GM19324 (cell line): ENCODE results near the gene POLR2I.

Experiments
- ATAC-seq: cut with Tn5 transposase; IDR thresholded peaks from one replicate; pipeline ENCODE4 v1.9.1; 2021; ENCODE audit warnings: mild to moderate bottlenecking, moderate library complexity; ENCODE audit not compliant: unreplicated experiment, low FRiP score

The POLR2I gene

DNA sequence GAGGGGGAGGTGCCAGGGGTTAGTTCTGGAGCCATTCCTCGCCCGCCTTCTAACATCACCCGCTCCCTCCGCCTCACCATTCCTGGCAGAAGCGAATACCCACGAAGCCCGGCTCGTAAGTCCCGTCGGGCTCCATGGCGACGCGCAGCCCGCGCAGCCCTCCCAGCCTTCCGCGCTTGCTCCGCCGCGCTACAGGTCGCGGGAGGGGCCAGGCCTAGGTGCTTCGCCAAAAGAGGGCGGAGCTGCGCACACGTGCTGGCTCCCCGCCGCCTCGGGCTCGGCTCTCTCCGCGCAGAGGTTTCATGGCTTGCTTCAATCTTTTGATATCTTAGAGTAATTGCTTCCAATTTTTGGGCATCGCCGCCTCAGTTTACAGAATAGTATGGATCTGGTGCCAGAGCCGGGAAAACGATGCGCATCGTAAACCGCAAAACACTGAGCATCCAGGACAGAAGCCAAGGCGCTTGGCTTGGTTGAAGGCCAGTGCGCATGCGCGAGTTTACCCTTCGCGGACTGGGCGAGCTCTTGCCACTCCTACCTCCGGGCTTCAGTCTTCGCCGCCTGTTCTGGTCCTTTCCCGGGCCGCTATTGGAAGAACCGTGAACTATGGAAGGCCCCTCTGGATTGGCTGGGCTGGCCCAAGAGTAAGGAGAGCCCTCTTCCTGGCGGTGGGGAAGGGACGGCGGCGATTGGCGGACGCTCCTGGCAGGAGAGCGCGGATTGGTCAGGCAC lies at the start of gene POLR2I:
Gene POLR2I, minus strand, starts transcription at position 155 of the 732 bp plus-strand sequence. Its CDS starts 19 bp downstream, at position 136.
- ATAC-seq = peak; percentile 90

DNA sequence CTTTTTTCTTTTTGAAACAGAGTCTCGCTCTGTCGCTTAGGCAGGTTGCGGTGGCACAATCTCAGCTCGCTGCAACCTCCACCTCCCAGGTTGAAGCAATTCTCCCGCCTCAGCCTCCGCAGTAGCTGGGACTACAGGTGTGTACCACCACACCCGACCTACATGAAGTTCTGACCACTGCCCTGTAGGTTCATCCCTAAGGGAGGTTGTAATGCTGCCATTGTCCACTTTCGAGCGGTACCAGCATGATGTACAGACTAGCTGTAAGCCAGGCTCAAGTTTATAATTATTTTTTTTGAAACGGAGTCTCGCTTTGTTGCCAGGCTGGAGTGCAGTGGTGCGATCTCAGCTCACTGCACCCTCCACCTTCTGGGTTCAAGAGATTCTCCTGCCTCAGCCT lies 49.1 kb upstream of the POLR2I start:
- ATAC-seq = no peak

DNA sequence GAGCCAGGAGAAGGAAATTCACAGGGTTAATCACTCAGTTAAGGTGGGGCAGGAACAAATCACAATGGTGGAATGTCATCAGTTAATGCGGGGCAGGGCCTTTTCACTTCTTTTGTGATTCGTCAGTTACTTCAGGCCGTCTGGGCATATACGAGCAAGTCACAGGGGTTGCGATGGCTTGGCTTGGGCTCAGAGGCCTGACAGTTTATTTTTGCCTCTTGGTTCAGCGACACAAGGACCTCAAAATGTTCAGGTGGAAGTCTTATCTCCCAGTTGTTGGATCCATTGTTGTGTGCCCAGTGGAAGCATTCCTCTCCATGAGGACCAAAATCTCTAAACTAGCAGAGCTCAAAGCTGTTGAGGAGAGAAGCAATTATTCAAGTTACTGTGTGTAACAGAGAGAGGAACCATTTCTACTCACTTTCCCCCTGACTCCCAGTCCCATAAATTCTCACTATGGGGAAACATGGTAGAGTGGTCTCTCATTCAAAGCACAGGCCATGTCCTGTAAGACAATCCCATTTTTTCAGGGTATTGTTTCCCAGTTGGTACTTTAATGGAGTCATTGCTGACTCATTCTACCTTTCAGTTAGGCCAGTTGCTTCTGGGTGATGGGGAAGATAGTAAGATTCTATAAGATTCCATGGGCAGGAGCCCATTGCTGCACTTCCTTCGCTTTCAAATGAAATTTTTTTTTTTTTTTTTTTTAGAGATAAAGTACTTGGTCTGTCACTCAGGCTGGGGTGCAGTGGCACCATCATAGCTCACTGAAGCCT lies 46.3 kb upstream of the POLR2I start:
- no peak for ATAC-seq

DNA sequence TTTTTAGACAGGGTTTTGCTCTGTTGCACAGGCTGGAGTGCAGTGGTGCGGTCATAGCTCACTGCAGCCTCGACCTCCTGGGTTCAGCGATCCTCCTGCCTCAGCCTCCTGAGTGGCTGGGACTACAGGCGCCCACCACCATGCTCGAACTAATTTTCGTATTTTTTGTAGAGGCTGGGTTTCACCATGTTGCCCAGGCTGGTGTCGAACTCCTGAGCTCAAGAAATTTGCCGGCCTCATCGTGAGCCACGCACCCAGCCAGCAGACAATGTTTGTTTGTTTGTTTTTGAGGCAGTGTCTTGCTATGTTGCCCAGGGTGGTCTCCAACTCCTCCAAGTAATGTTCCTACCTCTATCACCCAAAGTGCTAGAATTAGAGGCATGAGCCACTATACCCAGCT lies 38.5 kb upstream of the POLR2I start:
- ATAC-seq = no peak

DNA sequence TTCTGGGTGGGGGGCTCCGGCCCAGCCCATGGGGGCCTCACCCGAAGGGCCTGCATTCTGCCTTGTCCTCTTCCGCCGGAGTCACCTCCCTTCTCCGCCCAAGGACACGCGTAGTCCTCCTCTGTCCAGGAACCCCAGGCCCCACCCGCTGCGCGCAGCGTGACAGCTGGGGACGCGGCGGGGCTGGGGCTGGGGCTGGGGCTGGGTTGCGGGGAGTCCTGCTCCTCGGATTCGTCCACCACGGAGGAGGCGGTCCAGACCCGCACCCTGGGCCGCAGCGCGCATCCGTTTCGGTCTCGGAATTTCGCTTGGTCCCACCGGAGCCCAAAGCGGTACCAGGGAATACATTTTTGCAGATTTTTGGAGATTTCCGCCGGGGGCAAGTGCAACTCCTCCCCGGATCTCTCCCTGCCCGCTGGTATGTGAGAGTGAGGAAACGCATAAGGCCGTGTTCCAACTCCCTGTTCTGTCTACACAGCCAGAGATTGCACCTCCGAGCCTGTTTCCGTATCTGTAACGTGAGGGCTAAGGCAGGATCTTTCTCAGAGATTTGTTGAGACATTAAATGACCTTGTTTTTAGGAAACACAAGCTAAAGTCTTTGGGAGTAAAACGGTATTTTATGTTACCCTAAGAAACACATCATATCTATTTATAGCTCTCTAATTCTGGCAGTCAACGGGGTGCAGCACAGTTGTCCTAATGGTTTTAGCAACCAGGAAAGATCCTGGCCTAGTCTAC lies 37.8 kb upstream of the POLR2I start, which contains the start of gene COX7A1:
Gene COX7A1, minus strand, starts transcription at position 96 of the 740 bp plus-strand sequence. Its CDS starts 40 bp downstream, at position 56.
- no peak for ATAC-seq

DNA sequence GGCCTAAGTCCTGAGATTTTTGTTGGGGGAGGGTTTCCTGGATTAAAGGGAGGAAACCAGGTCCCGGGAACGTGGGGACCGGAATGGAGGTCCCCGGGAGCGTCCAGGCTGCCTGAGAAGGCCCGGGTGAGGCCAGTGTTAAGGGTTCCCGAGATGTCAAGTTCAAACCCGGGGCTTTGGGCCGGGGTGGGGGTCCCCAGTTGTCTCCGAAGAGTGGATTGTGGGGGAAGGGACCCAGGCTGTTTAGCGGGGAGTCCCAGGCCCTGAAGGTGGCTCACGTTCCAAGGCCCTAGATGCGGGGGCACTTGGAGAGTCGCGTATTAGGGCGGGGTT lies 37.3 kb upstream of the POLR2I start:
- no peak for ATAC-seq

DNA sequence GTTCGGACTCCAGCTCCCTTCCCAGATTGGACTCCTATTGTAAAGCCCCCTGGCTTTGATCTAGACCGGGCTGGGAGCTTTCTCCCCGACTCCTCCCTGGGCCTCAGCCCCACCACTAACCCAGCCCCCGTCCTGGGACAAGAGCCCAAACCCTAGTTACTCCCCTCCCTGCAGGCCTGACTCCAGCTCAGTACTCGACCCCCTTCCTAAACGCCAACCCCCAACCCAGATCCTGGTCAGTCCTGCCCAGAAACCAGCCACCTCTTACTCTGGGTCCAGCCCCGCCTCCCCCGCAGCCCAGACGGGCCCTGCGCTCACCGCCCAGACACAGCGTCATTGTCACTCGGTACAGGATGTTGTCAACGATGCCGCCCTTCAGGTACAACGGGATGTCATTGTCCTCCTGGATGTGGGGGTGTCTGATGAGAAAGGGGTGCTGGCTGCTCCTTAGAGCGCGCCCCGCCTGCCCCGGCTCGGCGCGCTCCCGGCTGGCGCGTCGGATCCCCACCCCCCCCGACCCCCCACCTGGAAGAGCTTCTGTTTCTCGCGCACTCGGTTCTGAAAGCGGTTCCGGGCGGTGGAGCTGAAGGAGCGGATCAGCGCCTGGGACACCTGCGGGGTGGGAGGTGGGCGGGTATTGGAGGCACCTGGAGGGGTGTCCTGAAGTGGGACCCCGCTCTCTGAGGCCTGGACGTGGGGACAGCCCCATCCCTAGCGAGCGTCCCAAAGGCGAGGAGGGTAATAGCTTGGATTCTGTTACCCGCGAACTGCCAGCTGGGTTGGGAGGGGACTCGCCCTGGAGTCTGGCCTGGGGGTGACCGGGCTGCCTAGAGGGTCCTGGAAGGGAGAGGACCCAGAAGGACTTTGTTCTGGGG lies 36.7 kb upstream of the POLR2I start:
- ATAC-seq = no peak

DNA sequence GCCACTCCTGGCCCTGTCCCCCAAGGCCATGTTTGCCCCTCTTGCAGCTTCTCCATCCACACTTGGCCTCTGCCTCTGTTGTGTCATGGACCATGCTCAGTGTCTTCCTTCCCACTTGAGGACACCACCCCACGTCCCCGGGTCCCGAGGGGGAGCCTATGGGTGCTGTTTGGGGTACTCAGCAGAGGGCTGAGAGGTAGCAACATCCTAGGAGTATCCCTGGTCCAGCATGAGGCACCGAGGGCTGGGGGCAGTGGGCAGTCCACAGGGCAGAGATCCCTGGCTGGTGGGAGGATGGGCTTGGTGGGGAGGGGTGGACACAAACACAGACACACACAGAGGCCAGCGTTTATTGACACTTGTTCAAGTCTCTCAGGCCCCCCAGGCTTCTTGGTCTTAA lies 35.9 kb upstream of the POLR2I start:
- ATAC-seq = no peak

DNA sequence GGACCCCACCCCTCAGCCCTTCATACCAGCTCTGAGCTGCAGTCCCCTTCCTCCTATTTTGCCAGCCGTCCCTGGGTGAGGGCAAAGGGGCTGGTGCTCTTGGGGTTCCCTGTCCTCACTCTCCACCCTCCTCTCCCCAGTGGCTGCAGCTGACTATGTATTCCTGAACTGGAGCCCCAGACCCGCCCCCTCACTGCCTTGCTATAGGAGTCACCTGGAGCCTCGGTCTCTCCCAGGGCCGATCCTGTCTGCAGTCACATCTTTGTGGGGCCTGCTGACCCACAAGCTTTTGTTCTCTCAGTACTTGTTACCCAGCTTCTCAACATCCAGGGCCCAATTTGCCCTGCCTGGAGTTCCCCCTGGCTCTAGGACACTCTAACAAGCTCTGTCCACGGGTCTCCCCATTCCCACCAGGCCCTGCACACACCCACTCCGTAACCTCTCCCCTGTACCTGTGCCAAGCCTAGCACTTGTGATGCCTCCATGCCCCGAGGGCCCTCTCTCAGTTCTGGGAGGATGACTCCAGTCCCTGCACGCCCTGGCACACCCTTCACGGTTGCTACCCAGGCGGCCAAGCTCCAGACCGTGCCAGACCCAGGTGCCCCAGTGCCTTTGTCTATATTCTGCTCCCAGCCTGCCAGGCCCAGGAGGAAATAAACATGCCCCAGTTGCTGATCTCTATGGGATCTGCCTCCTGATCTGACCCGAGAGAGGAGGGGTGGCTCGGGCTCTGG lies 35.2 kb upstream of the POLR2I start:
- no peak for ATAC-seq

DNA sequence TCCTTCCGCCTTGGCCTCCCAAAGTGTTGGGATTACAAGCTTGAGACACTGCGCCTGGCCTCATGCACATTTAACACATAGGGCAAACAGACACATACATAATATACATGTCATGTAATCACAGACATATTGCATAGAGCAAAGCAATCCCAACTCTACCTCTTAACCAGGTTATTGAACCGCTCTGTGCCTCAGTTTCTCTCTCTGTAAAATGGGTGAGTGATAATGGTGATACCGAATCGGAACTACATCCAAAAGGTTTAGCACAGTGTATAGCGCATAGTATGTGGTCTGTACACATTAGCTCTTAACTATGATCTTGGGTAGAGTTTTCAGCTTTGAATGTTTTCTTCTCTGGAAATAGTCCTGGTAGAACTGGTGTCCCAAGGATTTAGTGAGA lies 29.9 kb upstream of the POLR2I start:
- ATAC-seq = no peak

DNA sequence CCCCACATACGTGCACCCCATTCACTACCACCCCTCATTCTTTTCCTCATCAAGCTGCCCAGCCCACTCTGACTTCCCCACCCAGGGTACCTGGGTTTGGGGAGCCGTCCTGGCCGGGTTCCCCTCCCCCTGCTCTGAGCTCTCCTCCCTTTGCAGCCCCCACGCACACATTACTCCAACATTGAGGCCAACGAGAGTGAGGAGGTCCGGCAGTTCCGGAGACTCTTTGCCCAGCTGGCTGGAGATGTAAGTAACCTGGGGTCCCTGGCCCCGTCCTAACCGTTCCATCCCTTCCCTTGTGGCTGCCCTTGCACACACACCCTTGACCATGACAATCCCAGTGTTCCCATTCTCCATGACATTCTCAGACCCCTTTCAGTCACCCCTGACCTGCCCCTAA lies 27.8 kb upstream of the POLR2I start:
- no peak for ATAC-seq

DNA sequence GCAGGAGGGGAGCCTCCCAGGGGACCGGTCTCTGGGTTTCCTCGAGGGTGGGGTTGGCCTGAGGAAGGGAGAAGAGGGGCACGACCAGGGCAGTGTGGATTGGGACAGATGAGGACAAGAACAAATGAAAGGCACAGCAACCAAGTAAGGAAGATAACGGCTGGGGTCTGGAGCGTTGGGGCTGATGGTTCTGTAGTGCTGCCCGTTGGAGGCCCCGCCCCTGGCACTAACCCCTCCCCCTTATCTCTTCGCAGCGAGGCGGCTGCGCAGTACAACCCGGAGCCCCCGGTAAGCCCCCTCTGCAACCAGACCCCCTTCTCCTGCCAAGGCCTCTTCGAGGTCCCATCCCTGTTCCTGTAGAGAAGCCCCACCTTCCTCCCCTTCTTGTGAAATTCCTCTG lies 27.4 kb upstream of the POLR2I start:
- no peak for ATAC-seq

DNA sequence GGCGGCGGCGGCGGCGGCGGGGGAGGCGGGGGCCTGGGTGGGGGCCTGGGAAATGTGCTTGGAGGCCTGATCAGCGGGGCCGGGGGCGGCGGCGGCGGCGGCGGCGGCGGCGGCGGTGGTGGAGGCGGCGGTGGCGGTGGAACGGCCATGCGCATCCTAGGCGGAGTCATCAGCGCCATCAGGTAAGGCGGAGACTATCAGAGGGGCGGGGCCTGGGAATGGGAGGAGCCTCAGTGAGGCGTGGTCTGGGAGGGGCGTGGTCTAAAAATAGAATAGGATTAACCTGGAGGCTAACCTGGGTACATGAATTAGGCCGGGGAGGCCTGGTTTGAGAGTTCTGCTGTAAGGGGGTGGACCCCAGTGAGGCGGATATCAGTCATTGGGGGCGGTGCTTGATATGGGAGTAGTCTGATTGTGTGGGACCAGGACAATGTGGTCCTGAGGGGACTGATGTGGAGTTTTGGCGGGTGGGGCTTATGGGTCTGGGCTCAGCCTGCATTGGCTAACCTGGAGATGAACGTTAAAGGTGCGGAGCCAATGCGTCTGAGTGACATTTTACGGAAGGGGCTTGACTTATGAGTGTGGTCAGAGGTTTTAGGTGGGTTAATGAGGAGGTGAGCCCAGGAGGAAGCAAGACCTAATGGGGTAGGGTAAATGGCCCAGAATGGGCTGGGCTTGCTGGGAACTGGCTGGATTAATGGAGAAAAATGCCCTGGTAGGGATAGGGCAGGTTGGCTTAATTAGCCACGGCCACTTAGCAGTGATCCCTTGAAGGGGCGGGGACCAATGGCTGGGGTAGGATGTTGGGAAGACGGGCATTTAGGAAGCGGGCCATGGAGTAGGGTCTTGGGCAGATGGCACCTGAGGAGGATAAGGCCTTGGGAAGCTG lies 26.6 kb upstream of the POLR2I start:
- ATAC-seq = peak; percentile 34

DNA sequence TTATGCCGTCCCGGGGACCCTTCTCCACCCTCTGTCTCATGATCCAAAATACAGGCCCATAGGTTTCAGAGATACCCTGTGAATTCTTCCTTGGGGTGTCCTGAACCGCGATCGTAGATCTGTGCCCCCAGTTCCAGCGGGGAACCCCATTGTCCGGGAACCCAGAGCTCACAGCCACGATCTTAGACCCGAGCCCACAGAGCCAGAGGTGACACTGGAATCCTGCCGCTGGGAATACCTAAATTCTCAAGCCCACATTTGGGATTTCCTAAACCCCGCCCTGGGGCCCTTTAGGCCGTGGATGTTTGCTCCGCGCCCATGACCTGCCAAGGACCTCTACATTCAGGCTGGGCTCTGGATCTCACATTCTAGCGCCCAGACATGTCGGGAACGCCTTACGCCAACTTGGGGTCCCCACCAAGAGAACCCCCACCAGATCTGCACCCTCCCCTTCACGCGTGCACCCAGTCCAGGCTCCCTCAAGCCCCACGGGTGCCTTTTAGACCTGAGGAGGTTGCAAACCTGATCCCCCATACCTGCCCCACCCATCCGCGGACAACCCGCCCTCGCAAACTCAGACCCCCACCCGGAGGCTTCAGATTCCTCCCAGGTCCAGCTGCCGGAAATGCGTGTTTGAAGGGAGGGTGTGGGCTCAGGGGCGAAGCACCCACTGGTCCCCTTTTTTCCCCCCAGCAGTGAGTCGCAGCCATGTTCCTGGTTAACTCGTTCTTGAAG lies 25.8 kb upstream of the POLR2I start:
- ATAC-seq = no peak

DNA sequence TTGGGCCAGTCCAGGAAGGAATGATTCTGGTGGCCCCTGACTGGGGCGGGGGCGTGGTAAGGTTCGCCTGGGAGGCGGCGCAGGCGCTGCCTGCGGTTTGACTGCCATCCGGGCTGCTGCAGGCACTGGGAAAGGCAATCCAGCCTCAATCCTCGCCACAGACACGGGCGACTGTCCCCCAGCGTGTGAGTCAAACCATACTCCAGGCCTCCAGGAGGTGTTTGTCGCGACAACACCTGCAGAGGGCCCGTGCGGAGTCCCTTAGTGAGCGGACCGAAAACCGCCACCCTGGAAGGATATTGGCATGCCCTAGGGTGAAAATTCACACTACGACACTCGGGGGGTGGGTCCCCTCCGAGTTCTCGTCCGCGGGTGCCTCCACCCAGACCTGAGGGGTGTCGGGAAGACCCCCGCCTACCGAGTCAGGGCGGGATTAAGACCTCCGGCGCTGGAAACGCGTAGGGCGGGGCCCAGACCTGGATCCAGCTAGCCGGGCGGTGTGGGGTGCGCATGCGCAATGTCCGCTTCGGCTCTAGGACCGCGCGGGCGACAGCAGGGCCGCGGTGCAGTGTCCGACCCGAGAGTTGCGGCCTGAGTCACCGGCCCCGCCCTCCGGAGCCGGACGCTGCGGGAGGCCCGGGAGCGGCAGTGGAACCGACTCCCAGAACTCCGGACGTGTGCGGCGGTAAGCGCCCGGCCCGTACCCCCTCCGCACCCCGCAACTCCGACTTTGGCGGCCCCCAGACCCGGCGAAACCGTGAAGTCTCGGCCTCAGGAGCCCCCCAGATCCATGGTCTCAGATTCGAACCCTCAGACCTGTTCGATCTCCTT lies 25.0 kb upstream of the POLR2I start, which contains the start of gene CAPNS1:
Gene CAPNS1, plus strand, starts transcription at position 594 of the 831 bp plus-strand sequence. CDS start 946 bp downstream, outside the sequence.
- peak; percentile 85 for ATAC-seq

DNA sequence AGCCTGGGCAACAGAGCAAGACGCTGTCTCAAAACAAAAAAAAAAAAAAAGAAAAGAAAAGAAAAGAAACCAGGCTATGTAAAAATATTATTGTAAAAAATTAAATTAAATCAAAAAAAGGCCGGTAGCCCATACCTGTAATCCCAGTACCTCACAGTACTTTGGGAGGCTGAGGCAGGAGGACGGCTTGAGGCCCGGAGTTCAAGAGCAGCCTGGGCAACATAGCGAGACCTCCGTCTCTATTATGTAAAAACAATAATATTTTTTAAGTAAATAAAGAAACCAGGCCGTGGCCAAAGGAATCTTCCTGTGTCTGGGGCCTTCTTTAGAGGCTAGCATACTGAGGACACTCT lies 24.4 kb upstream of the POLR2I start:
- no peak for ATAC-seq
